ENCODE data around the gene NAALAD2.
"Not testable (repeated sequence)": the region's sequence is repeated elsewhere in the genome, so short reads cannot be mapped to it uniquely, and the experiment has no call there.

- not testable (repeated sequence) for TF ChIP-seq CTCF (IDR thresholded peaks at IDR 0.05; ENCODE audit: low read depth, low read length, missing input control); HNF4A (conservative IDR thresholded peaks at IDR 0.05); RAD21 (IDR thresholded peaks at IDR 0.05); TAF1 (conservative IDR thresholded peaks at IDR 0.05)
Measured at GRCh38 chr11:90095230-90095924, 39.1 kb upstream of the NAALAD2 start.

All from liver (tissue), 3 donors.